Activated CD4-positive, CD25-positive, alpha-beta regulatory T cell treated with anti-CD3 and anti-CD28 coated beads, Interleukin-2, amount 50 U/mL, for 16 hours (primary cell): ENCODE data around the gene HCN1.
"Not testable (repeated sequence)": the region's sequence is repeated elsewhere in the genome, so short reads cannot be mapped to it uniquely, and the experiment has no call there.

Experiments used
- DNase-seq: peaks from one replicate; pipeline ENCODE4 v3.0.0-alpha.2; 2020; ENCODE audit warnings: low read depth, low spot score

The HCN1 gene

DNA sequence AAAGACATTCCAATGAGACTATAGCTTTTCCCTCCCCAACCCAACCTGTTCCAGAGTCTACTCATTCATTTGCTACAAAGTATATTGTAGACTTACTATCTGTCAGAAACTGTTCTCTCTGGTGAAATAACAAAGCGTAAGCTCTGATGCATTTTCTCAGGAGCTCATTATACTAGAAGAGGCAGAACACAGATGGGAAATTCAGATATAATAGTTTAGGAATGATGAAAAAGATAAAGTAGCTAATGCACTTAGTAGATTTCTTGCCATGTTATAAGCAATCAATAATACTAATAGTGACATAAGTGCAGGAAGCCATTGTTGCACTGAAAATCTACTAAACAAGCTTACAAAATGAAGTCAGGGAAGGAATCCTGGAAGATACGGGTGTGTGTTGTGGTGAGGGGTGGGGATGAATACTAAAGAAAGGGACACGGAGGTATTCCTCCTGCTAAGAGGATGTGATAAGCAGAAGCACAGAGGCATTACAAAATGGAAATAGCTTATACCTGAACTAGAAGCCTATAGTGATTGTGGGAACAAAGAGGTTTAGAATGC lies 78.2 kb downstream of the HCN1 start:
- no peak for DNase-seq

DNA sequence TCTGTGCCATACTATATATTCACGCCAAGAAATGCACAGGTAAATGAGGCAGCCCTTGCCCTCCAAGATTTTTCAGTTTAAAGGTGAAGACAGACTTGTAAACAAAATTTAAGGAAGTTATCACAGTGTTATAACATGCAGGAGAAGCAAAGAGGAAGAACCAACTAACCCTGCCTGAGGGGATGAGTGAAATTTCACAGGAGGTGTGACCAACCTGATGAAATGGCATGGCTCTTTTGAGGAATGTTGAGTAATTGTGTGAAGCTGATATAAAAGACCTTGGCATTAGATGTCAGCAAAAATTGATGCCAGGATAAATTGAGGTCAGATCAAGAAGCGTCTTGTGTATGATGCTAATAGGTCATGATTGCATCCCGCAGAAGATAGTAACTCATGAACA lies 86.5 kb downstream of the HCN1 start:
- DNase-seq: no peak

DNA sequence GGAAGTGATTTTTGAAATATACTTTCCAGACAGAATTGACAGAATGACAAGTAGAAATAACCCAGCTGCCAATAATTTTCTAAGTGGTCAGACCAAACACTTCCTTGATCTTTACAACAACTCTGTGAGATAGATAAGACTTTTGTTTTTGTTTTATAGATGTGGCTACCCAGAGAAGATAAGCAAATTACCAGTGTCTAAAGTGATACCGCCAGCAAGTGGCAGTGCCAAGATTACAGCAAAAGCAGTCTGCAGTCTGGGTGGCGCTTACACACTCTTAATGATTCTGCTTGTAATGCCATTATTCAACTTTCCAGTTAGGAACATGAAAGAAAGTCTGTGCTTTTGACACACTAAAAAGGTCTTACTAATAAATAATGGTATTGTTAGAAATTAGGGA lies 92.1 kb downstream of the HCN1 start:
- no peak for DNase-seq

DNA sequence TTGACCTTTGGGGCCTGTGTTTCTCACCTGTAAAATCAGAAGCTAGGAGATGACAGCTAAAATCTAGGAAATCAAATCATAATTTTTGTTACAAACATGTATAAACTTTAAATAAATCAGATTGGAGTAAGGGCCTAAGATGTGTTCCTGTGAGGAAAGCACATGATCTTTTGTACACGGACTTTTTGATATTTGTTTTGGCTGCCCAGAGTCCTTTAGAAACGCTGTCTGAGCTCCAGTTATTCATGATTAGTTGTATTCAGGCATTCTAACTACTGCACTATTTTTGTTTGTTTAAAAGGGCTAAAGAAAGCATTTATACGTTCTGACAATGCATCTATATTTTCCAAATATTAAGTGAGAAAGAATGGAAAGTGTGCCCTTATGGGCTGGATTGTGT lies 94.8 kb downstream of the HCN1 start:
- no peak for DNase-seq

DNA sequence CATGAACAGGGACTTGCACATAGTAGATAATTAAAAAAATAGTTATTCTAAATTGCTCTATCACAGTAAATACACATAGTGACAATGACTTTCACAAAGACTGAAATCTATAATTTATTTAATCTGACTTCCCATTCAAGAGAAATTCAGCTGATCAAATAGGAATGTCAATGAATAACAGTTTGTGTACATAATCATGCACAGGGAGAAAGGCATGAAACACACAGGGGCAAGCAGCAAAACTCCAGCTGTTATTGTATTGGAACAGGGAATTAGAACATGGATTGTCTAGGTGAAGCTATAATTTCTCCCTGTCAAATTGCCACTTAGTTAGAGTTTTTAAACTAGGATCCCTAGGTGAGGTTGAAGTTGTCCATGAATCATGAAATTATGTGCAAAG lies 99.9 kb downstream of the HCN1 start:
- no peak for DNase-seq

DNA sequence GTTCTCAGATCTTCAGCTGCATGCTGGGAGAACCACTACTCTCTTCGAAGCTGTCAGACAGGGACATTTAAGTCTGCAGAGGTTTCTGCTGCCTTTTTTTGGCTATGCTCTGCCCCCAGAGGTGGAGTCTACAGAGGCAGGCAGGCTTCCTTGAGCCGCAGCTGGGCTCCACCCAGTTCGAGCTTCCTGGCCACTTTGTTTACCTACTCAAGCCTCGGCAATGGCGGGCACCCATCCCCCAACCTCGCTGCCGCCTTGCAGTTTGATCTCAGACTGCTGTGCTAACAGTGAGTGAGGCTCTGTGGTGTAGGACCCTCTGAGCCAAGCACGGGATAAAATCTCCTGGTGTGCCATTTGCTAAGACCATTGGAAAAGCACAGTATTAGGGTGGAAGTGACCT lies 110.2 kb downstream of the HCN1 start:
- not testable (repeated sequence) for DNase-seq

DNA sequence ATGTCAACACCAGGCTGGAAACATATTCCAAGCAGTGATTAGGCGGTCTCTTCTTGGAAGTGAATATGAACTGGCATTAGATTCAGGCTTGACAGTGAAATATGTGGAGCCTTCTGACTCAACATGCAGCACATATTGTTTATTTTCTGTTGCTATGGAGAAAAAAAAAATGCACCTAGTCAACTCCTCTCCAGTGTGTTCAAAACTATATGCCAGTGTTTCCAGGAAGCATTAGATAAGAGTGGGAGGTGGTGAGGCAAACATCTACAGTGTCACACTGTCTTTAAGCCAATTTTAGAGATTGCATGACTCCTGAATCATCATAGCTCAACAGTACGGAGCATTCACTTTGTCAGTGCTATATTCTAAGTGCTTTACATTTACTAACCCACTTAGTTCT lies 117.9 kb downstream of the HCN1 start:
- DNase-seq: no peak

DNA sequence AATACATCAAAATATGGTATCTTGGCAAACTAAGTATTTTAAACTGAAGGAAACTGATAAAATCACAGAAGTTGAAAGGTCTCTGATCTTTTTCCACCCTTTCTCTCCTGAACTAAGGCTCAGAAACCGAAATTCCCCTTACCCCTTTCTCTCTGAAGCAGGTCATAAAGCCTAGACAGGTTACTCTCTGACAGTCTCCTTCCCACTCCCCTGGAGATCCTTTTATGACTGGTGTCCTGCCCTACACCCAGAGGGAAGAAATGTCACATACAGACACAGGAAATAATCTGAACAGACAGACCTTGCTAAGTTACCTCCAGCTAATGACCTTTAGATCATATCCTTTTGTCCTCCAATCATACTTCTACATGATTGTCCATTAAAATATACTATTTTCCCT lies 127.4 kb downstream of the HCN1 start:
- no peak for DNase-seq

DNA sequence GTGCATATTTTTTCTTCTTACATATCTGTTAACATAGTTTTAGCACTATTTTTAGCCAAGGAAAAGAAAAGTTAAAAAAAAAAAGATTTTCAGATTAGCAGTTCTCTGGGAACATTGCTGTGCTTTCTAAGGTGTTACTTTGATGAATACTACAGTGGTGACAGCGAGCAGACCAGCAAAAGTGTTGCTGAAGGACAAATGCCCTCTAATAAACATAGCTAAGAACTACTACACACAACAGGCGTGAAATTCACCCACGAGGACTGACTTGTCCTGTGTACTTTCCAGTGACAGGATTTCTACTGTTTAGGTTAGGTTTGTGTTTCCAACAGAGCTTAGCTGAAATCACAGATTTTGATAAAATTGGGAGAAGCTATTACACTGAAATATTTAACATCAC lies 153.8 kb downstream of the HCN1 start:
- no peak for DNase-seq

DNA sequence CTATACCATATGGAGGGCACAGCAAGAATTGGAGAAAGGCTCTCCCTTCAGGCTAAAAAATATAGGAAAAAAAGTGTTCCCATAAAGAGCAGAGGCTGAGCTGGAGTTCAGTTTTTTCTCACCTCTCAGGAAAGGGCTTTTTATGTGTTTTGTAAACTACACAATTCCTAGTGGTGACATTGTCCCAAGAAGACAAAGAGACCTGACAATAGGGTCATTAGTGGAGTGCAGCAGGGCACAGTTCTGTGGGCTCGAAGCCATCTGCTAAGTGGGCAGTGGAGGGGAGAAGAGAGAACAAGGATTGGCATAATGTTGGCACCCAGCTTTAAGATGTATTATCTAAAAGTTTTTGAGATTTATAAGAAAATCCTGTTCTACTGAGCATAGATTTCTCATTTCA lies 162.5 kb downstream of the HCN1 start:
- DNase-seq: no peak

DNA sequence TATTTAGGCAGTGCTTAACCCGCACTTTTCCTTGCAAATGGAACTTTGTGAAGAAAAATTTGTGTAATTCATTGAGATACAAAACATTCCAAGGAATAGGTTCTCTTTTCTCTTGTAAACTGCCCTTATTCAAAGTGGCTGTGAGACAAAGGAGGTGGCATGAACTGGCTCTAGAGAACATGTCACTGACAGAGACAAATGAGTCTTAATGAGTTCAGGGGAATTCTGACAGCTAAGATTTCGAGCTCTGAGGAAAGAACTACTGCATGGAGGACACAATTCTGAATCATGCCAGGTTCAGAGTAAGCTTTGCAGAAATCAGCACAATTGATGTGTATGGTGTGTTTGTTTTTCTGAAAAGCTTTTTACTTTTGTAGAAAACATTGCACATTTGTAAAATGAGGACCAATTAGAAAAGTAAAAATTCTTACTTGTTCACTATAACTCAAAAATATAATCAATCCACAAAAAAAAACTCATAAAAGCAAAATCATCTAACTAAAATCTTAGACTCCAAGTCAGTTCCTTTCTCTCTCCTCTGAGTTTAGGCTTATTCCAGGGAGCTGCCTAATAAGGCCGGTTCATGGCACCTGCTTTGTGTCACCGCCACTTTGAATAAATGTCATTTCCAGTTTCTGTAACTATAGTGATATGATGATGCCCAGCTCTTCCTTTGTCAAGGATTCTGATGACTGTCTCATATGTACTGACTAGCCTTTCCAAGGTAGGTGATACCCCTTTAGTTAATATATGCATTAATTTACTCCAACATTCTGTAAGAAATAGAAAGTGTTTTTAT lies 163.2 kb downstream of the HCN1 start:
- DNase-seq: no peak

DNA sequence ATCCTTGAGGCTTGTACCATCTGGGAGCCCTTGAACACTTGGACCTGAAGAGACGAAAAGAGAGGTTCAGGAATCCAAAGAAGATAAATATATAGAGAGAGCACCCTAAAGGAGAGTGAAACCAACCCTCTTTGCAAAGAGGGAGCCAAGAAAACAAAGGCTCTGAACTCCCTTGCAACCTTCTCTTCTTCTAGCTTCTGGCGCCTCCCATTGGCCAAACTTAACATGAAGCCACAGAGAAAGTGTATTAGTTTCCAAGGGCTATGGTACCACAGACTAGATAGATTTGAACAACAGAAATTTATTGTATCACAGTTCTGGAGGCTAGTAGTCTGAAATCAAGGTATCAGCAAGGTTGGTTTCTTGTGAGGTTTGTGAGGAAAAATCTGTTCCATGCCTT lies 175.1 kb downstream of the HCN1 start:
- no peak for DNase-seq

DNA sequence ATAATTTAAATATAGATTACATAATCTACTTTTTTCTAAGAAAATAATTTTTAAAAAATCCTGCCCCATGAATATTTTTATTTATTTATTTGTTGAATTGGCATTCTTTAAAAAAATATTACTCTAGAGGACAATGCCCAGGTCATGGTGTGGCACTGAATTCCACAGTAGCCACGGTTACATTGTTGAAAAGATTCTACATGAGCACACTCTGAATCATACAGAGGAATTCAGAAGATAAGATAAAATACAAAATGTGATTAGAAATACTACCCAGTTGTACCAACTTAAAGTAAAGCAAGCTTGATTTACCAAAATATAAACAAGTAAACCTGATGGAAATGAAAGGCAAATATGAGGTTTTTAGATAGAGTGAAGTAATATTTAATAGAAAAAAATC lies 183.7 kb downstream of the HCN1 start:
- DNase-seq: no peak

DNA sequence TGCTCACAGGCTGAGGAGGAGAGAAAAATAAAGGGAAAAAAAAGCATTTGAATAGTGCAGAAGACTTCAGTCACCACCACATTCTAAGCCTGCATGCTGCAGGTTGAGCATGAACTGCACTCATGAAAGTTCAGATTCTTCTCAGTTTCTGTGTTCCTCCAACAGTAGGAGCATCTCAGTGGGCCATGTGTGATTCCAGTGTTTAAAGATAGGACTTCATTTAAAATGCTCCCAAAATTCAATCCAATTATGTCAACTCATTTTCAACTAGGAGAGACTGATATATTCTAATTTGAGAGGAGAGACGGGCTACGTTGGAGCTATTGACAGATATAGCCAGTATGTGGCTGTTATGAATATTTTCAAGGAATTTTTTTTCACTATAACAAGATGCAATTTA lies 186.8 kb downstream of the HCN1 start:
- no peak for DNase-seq

DNA sequence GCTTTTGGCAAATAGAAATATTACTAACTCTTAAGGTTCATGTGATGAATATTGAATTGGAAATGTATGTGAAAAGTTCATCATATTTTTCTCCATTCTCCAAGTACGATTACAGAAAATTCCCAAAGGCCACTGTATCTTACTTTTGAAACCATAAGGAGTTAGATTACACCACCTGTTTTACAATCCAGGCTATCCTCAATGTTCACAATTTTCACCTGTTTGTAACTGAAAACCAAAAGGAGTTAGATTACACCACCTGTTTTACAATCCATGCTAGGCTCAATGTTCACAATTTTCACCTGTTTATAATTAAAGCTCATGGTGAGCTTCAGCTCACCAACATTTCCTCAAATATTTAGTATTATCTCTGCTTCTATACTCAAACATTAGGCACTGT lies 188.0 kb downstream of the HCN1 start:
- DNase-seq: no peak

DNA sequence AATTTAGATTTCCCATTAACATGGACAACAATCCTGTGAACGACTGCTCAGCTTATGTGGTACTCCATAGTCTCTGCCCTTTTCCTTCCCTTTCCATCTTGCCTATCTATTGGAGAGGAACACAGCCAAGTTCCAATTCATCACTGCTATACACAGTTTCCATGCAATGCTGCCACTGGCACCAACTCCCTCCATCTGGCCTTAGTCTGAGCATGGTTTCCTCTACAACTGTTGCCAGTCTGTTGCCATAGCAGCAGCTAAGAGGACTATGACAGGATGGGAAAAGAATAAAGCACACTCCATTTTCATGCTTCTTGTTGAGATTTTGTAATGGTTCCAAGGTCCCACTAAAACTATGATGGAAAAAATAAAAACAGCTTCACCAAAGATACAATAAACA lies 189.0 kb downstream of the HCN1 start:
- no peak for DNase-seq

DNA sequence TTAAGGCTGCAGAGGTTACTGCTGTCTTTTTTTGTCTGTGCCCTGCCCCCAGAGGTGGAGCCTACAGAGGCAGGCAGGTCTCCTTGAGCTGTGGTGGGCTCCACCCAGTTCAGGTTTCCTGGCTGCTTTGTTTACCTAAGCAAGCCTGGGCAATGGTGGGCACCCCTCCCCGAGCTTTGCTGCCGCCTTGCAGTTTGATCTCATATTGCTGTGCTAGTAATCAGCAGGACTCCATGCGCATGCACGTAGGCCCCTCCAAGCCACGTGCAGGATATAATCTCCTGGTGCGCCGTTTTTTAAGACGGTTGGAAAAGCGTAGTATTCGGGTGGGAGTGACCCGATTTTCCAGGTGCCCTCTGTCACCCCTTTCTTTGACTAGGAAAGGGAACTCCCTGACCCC lies 197.2 kb downstream of the HCN1 start:
- not testable (repeated sequence) for DNase-seq

DNA sequence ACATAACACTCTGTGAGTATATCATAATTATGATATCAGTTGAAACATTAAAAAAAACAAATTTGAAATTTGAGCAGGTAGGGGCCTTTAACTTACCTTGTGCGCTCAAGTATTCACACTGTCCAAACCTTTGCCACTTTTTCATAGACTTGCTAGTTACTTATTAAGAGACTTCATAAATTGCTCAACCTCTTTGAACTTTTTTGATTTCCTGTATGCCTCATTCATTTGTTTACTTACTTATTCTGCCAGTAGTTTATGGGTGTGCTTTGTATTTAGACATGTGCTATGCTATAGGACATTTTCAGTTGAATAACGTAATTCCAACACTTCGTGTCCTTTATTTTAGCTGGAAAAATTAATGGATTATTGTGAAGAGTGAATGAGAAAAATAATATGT lies 204.8 kb downstream of the HCN1 start:
- DNase-seq: no peak

DNA sequence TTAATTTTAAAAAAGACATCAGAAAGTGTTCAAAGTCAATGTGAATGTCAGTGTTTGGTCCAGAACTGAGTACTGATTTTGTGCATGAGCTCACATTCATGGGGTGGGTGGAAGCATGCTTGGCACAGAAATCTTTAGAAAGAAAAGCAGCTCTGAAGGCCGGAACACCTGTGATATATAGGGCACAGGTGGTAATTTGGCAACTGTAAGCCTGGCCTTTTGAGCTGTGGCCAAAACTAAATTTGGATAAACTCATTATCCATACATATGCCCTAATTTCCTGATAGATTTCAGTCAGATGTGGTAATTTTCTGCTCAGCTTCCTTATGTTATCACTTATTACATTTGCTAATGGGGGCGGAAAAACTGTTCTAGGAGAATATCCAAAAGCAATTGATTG lies 211.4 kb downstream of the HCN1 start:
- no peak for DNase-seq

DNA sequence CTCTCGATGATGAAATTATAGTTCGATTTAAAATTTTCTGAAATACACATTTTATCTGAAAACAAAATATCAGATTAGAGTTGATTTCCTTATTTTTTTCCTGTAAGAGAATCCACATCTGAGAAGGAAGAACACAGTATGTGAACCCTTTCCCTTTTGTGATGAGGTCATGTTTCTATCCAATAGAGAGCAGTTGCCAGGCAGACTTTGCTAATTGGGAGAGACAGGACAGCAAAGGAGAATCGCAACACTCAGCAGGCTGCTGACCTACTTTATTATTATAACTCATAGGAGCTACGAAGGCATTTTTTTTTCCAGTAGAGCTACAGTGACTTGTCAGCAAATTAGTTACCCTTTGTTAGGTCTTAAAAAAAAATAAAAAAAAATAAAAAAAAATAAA lies 242.1 kb downstream of the HCN1 start:
- DNase-seq: no peak

DNA sequence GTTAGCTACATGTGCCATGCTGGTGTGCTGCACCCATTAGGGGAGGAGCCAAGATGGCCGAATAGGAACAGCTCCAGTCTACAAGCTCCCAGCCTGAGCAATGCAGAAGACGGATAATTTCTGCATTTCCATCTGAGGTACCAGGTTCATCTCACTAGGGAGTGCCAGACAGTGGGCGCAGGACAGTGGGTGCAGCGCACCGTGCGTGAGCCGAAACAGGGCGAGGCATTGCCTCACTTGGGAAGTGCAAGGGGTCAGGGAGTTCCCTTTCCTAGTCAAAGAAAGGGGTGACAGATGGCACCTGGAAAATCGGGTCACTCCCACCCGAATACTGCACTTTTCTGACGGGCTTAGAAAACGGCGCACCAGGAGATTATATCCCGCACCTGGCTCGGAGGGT lies 251.3 kb downstream of the HCN1 start:
- DNase-seq: not testable (repeated sequence)

DNA sequence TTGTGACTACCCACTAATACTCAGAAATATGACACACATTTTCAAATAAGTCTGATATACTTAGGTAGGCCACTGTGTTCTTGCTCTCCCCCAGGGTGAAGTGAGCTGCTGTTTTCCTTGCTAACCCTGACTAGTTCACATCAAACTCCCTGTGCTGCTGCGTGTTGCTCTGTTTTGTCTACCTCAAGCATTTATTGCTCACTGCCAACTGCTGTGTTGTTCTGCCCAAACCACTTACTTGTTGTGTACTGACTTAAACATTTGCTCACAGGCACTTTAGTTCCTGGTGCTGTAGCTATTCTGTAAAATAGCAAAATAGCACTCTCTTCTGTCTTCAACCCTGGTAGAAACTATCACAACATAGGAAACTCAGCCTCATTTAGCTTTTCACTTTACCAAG lies 255.7 kb downstream of the HCN1 start:
- no peak for DNase-seq

DNA sequence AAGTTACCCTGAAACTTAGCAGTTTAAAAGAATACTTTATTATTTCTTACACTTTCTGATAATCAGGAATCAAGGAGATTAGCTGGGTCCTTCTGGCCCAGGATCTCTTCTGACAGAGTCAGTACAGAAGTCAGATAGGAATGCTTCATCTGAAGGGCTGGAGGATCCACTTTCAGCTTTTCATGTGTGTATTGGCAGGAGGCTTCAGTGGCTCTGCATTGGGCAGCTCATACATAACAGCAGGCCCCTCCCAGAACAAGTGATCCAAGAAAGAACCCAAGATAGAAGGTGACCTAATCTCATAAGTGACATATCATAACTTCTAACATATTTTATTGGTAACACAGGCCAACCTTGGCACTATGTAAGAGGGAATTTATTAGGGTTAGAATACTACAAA lies 258.4 kb downstream of the HCN1 start:
- no peak for DNase-seq
